ENCODE results near the gene ZSCAN32.

The ZSCAN32 gene

GRCh38 chr16:3355589-3355988 lies 45.2 kb downstream of the ZSCAN32 start, which contains the start of gene OR2C1:
Gene OR2C1 (plus strand): TSS chr16:3355889. CDS start chr16:3355941, 52 bp downstream.
- DNase-seq, result no peak

GRCh38 chr16:3349175-3349574 lies 51.6 kb downstream of the ZSCAN32 start:
- DNase-seq, result no peak

DNA sequence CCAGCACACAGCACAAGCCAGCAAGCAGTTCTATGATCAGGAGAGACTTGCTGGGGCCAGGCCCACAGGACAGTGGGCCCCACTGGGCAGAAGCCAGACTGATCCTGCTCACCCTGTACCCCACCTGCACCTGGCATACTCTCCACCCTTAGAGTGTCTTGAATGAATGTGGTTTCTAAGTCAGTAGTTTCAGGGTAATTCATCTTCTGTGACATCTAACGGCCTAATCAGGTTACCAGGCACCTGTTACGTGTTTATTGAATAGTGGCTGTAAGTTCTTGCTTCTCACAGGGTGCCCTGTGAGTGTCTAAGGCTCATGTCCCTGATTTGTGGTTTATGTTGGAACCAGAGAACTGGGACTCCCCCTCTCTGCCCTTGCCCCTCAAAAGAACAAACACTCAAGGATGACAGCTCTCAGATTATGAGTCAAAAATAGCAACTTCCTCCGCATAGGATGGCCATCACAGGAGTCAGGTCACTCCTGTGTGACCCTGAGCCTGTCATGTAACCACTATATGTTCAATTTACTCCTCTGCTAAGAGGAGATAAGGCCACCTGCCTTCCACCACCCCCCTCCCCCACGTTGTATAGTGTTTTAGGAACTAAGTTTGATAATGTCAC lies 52.1 kb downstream of the ZSCAN32 start:
- no peak for DNase-seq

DNA sequence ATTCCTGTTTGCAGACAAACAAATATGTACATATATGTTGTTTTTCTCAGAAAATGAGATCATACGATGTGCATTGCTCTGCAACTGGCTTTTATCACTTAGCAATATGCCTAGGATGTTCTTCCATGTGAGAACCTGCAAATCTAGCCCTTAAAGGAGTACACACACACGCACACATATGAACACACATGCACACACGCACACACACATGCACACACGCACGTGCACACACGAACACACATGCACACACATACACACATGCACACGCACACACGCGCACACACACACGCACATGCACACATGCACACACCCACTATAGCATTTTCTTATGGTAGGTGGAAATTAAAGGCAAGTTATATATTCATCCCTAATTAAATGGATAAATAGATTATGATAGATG lies 53.2 kb downstream of the ZSCAN32 start:
- DNase-seq, result no peak

DNA sequence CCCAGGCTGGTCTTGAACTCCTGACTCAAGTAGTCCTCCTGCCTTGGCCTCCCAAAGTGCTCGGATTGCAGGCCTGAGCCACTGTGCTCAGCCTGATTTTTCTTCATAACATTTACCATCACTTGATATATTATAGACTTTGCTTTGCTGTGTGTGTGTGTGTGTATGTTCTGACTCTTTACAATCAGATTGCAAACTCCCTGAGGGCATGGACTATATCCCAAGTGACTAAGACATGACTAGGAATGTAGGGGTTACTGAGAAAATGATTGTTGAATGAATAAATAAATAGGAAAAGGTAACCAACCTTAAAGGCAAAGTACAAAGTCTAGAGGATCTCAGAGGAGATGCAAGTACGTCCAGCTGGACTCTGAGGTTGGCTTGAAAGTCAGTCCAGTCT lies 54.8 kb downstream of the ZSCAN32 start:
- no peak for DNase-seq

All from bone marrow (tissue), 2 donors.